ENCODE measurements around the gene CTAG1B.
"Not testable (repeated sequence)": the region's sequence is repeated elsewhere in the genome, so short reads cannot be mapped to it uniquely, and the experiment has no call there.

Gene CTAG1B

DNA sequence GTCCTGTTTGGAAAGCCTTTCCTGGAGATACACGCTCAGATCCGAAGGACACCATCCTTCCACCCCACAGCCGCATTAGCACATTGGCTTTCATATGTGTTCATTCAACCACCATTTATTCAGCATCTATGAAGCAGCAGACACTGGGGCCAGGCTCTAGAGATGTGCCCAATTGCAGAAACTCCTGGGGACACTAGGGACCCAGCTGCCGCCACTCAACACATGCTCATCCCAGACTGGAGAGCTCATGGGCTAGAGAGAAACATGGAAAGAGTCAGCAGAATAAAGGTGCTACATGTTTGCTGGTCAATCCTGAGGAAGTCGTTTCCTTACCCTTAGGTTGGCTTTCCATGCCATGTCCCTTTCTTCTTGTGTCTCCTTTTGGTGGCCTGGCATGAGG is 26.6 kb downstream of the CTAG1B start:
- Histone ChIP-seq H3K27me3 (ENCODE audit: control insufficient read depth, insufficient read depth, low read length) (no peaks in the 10 kb centered on the region), H3K4me3 (ENCODE audit: low read length) (no peak overlapping the region), H3K36me3 (ENCODE audit: control insufficient read depth, insufficient read depth, low read length) (no peaks in the 10 kb centered on the region), H3K9me3 (ENCODE audit: control insufficient read depth, insufficient read depth, low read length) (no peaks in the 10 kb centered on the region), H3K4me1 (ENCODE audit: control insufficient read depth, insufficient read depth, low read length) (peaks cover 2% of the 10 kb centered on the region; the same call in 1 of the 2 replicates), H3K27ac (ENCODE audit: low read length) (no peak overlapping the region)
- WGBS (ENCODE audit: insufficient coverage, insufficient read length): no CpG with 5 or more reads among the region's 5 CpGs
- DNase-seq (ENCODE audit: low read depth, low spot score): no peak

DNA sequence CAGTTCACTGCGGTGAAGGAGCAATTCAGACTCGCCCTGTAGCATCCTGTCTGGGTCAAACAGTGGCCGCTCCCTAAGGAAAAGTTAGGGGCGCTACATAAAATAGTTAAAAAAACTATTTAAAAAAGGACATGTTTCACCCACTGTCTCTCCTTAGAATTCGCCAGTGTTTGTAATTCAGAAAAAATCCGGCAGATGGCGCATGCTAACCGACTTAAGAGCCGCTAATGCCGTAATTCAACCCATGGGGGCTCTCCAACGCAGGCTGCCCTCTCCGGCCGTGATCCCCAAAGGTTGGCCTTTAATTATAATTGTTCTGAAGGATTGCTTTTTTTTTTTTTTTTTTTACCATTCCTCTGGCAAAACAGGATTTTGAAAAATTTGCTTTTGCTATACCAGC is 28.7 kb downstream of the CTAG1B start:
- not testable (repeated sequence) for DNase-seq (ENCODE audit: low read depth, low spot score); H3K27me3 ChIP-seq (ENCODE audit: control insufficient read depth, insufficient read depth, low read length); H3K4me3 ChIP-seq (ENCODE audit: low read length); H3K9me3 ChIP-seq (ENCODE audit: control insufficient read depth, insufficient read depth, low read length); H3K4me1 ChIP-seq (ENCODE audit: control insufficient read depth, insufficient read depth, low read length); H3K36me3 ChIP-seq (ENCODE audit: control insufficient read depth, insufficient read depth, low read length); H3K27ac ChIP-seq (ENCODE audit: low read length)
- WGBS (ENCODE audit: insufficient coverage, insufficient read length): no CpG with 5 or more reads among the region's 13 CpGs

DNA sequence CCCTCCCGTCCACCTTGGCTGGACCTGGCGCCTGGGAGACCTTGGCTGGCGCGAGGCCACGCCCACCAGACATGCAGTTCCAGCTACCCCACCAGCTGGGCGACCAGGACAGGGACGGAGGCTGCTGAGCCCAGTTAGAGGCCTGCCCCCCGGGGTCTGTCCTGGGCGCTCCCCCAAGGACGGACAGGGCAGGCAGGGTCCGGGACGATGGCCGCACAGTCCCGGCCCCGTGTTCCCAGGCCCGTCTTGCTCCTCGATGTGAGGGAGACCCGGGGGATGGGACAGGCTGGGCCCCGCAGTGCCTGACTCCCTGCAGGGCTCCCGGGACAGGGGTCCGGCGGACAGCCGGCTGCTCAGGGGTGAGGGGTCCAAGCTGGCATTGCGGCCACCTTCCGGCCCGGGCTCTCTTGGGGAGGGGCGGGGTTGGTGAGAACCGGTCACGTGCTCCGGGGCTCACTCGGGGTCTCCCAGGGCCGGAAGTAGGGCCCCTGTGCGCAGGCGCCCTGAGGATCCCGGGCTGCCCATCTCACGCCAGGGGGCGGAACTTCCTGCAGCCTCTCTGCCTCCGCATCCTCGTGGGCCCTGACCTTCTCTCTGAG is 34.4 kb downstream of the CTAG1B start, which contains the start of gene CTAG1A:
Gene CTAG1A (plus strand): TSS at position 549 of the 599 bp plus-strand sequence. CDS start 74 bp downstream, outside the sequence.
- no CpG with 5 or more reads among the region's 39 CpGs for WGBS (ENCODE audit: insufficient coverage, insufficient read length)
- H3K4me1 ChIP-seq (ENCODE audit: control insufficient read depth, insufficient read depth, low read length); H3K27me3 ChIP-seq (ENCODE audit: control insufficient read depth, insufficient read depth, low read length); H3K36me3 ChIP-seq (ENCODE audit: control insufficient read depth, insufficient read depth, low read length); H3K9me3 ChIP-seq (ENCODE audit: control insufficient read depth, insufficient read depth, low read length); H3K27ac ChIP-seq (ENCODE audit: low read length); H3K4me3 ChIP-seq (ENCODE audit: low read length); DNase-seq (ENCODE audit: low read depth, low spot score): not testable (repeated sequence)

DNA sequence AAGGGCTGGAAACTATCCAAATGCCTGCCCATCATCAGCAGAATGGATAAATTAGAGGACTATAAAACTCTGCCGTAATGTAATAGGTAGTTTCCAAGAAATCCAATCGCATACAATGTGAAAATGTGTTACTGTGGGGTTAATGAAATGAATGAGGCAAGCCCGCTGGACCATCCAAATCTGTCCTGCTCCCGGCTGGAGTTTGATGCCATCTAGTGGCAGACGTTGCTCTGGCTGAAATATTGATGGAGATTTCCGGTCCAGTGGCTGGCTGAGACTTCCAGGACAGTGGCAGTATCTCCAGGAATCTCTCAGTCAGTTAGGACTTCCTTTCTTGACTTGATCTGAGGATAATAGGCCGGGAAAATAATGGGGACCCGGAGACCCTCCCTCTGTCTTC is 36.1 kb downstream of the CTAG1B start:
- WGBS (ENCODE audit: insufficient coverage, insufficient read length): no CpG with 5 or more reads among the region's 8 CpGs
- not testable (repeated sequence) for DNase-seq (ENCODE audit: low read depth, low spot score); H3K36me3 ChIP-seq (ENCODE audit: control insufficient read depth, insufficient read depth, low read length)

DNA sequence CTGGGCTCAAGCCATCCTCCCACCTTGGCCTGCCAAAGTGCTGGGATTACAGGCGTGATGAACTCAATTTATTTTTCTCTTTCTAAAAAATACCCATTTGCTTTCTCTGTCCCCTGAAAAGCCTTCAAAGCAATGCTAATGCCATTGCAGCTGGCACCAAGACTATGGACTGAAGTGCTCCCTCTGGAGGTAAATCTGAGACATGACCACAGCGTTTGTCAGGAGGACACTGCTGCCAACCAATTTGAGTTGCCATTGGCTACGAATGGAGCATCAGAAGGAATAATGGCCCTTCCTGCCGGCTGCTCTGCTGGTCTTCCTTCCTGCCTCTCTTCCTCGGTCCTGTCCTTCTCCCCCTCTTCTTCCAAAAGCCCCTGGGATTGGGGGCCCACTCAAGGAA is 44.0 kb downstream of the CTAG1B start:
- H3K27me3 ChIP-seq (ENCODE audit: control insufficient read depth, insufficient read depth, low read length); H3K4me1 ChIP-seq (ENCODE audit: control insufficient read depth, insufficient read depth, low read length); DNase-seq (ENCODE audit: low read depth, low spot score); H3K4me3 ChIP-seq (ENCODE audit: low read length); H3K9me3 ChIP-seq (ENCODE audit: control insufficient read depth, insufficient read depth, low read length); H3K36me3 ChIP-seq (ENCODE audit: control insufficient read depth, insufficient read depth, low read length); H3K27ac ChIP-seq (ENCODE audit: low read length): not testable (repeated sequence)
- no CpG with 5 or more reads among the region's 5 CpGs for WGBS (ENCODE audit: insufficient coverage, insufficient read length)

More for the DNA sequence above, 36.1 kb downstream of the CTAG1B start:
- H3K27me3 ChIP-seq (ENCODE audit: control insufficient read depth, insufficient read depth, low read length); H3K9me3 ChIP-seq (ENCODE audit: control insufficient read depth, insufficient read depth, low read length); H3K4me1 ChIP-seq (ENCODE audit: control insufficient read depth, insufficient read depth, low read length); H3K4me3 ChIP-seq (ENCODE audit: low read length); H3K27ac ChIP-seq (ENCODE audit: low read length): not testable (repeated sequence)

DNA sequence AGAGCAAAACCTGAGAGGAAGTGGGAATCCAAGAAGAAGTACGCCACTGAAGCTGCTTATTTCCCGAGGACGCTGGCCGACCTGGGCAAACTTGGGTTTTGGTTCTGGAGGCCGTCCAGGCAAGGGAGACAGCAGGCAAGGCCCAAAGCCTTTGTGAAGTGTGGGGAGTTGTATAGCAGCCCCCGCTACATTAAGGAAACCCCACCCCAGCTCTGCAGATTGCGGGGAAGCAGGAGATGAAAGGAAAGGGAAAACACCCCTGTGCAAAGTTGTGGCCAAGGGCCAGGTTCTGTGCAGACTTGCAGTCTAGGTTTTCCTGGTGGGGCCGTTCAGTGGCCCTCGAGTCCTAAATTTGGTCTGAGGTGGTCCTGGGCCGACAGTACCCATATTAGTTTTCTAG is 46.0 kb downstream of the CTAG1B start:
- not testable (repeated sequence) for H3K27ac ChIP-seq (ENCODE audit: low read length); H3K27me3 ChIP-seq (ENCODE audit: control insufficient read depth, insufficient read depth, low read length); DNase-seq (ENCODE audit: low read depth, low spot score); H3K9me3 ChIP-seq (ENCODE audit: control insufficient read depth, insufficient read depth, low read length); H3K36me3 ChIP-seq (ENCODE audit: control insufficient read depth, insufficient read depth, low read length); H3K4me3 ChIP-seq (ENCODE audit: low read length); H3K4me1 ChIP-seq (ENCODE audit: control insufficient read depth, insufficient read depth, low read length)
- no CpG with 5 or more reads among the region's 10 CpGs for WGBS (ENCODE audit: insufficient coverage, insufficient read length)

DNA sequence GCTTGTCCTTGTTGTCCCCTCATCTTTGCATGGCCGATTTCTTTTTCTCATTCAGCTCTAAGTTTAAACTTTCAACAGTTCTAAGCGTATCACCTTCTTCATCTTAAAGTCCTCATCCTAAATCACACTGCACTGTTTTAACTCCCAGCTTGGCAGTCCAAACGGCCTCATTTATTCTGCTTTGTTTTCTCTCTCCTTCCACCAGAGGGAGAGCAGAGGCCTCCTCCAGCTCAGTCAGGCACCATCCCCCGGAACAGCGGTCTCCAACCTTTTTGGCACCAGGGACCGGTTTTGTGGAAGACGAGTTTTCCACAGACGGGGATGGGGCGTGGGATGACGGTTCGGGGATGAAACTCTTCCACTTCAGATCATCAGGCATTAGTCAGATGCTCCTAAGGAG is 48.7 kb downstream of the CTAG1B start:
- not testable (repeated sequence) for H3K9me3 ChIP-seq (ENCODE audit: control insufficient read depth, insufficient read depth, low read length); H3K4me1 ChIP-seq (ENCODE audit: control insufficient read depth, insufficient read depth, low read length); H3K4me3 ChIP-seq (ENCODE audit: low read length); H3K27ac ChIP-seq (ENCODE audit: low read length); H3K36me3 ChIP-seq (ENCODE audit: control insufficient read depth, insufficient read depth, low read length); DNase-seq (ENCODE audit: low read depth, low spot score); H3K27me3 ChIP-seq (ENCODE audit: control insufficient read depth, insufficient read depth, low read length)
- WGBS (ENCODE audit: insufficient coverage, insufficient read length): no CpG with 5 or more reads among the region's 11 CpGs
